Neural cell (in vitro differentiated cells): ENCODE data around the gene TPD52L2. TPM values are rescaled to one million over a fixed set of nuclear protein-coding genes. Genes with fewer than 3 reads are reported as not detected.

Experiments used
- H2AFZ ChIP-seq: fragments of 200-600, 300-800 bp; sonication (generic), shearing (Covaris generic); 2 replicates; pipeline ENCODE4 v1.6.0; 2014; ENCODE audit warnings: low read depth, mild to moderate bottlenecking, antibody characterized with exemption, low read length, moderate library complexity
- H3F3A ChIP-seq: fragments of 200-600 bp; shearing (Covaris generic); 2 replicates; pipeline ENCODE4 v1.6.1; 2016; ENCODE audit warnings: mild to moderate bottlenecking, moderate library complexity, mixed read lengths, antibody characterized with exemption, low read length; ENCODE audit not compliant: insufficient read depth, poor library complexity, severe bottlenecking
- H3K27ac ChIP-seq: fragments of 200-600, 300-800 bp; sonication (generic), shearing (Covaris generic); 2 replicates; pipeline ENCODE4 v1.5.1; 2014; ENCODE audit warnings: mild to moderate bottlenecking, low read length, moderate library complexity
- H3K27me3 ChIP-seq: fragments of 300-800, 200-600 bp; sonication (generic), shearing (Covaris generic); 2 replicates; pipeline ENCODE4 v1.6.0; 2014; ENCODE audit warnings: mild to moderate bottlenecking, low read depth, low read length, moderate library complexity; ENCODE audit not compliant: insufficient read depth
- H3K36me3 ChIP-seq: fragments of 300-800, 200-600 bp; sonication (generic), shearing (Covaris generic); 2 replicates; pipeline ENCODE4 v1.5.1; 2014; ENCODE audit warnings: mild to moderate bottlenecking, antibody characterized with exemption, low read length, moderate library complexity; ENCODE audit not compliant: insufficient read depth
- H3K4me2 ChIP-seq: fragments of 300-800, 200-600 bp; sonication (generic), shearing (Covaris generic); 2 replicates; pipeline ENCODE4 v1.6.0; 2014; ENCODE audit warnings: mild to moderate bottlenecking, low read length
- H3K4me3 ChIP-seq: fragments of 300-800, 200-600 bp; sonication (generic), shearing (Covaris generic); 2 replicates; pipeline ENCODE4 v1.5.1; 2014; ENCODE audit warnings: mild to moderate bottlenecking, low read length, moderate library complexity
- H3K79me2 ChIP-seq: fragments of 200-600 bp; shearing (Covaris generic); replicated peaks from 2 replicates; pipeline ENCODE4 v1.6.0; 2014; ENCODE audit warnings: mild to moderate bottlenecking, low read length, moderate library complexity; ENCODE audit not compliant: insufficient read depth
- H3K9ac ChIP-seq: fragments of 300-800, 200-600 bp; sonication (generic), shearing (Covaris generic); 2 replicates; pipeline ENCODE4 v1.6.1; 2016; ENCODE audit warnings: mild to moderate bottlenecking, low read length, mixed read lengths
- H3K9me2 ChIP-seq: fragments of 200-600 bp; shearing (Covaris generic); 2 replicates; pipeline ENCODE4 v1.6.1; 2016; ENCODE audit warnings: mild to moderate bottlenecking, low read length, mixed read lengths; ENCODE audit not compliant: insufficient read depth
- H3K9me3 ChIP-seq: fragments of 200-600, 300-800 bp; sonication (generic), shearing (Covaris generic); 2 replicates; pipeline ENCODE4 v1.6.1; 2016; ENCODE audit warnings: mild to moderate bottlenecking, mixed run types, low read length, moderate library complexity, mixed read lengths
- H4K20me1 ChIP-seq: fragments of 200-600 bp; shearing (Covaris generic); 2 replicates; pipeline ENCODE4 v1.6.1; 2016; ENCODE audit warnings: mild to moderate bottlenecking, mixed run types; ENCODE audit not compliant: insufficient read depth
- CTCF ChIP-seq: fragments of 450-650 bp; IDR thresholded peaks from 2 replicates; pipeline ENCODE4 v1.5.1; 2014; ENCODE audit warnings: antibody characterized with exemption, mild to moderate bottlenecking, moderate library complexity; ENCODE audit not compliant: poor library complexity, severe bottlenecking
- EP300 ChIP-seq: fragments of 450-650 bp; conservative IDR thresholded peaks from 2 replicates; pipeline ENCODE4 v1.6.1; 2014; ENCODE audit warnings: antibody characterized with exemption, mild to moderate bottlenecking, moderate library complexity; ENCODE audit not compliant: poor library complexity, severe bottlenecking
- EZH2 ChIP-seq: fragments of 200-600, 300-800 bp; shearing (Covaris generic), sonication (generic); IDR thresholded peaks from 2 replicates; pipeline ENCODE4 v1.6.1; 2014; ENCODE audit warnings: antibody characterized with exemption, low read length, borderline replicate concordance, mild to moderate bottlenecking; ENCODE audit not compliant: insufficient read depth, poor library complexity, severe bottlenecking
- MXI1 ChIP-seq: fragments of 450-650 bp; conservative IDR thresholded peaks from 2 replicates; pipeline ENCODE4 v1.6.1; 2014; ENCODE audit warnings: antibody characterized with exemption, mild to moderate bottlenecking; ENCODE audit not compliant: poor library complexity, severe bottlenecking
- POLR2AphosphoS5 ChIP-seq: IDR thresholded peaks from 2 replicates; pipeline ENCODE4 v1.6.1; 2012
- RAD21 ChIP-seq: fragments of 450-650 bp; conservative IDR thresholded peaks from 2 replicates; pipeline ENCODE4 v1.6.1; 2014; ENCODE audit warnings: antibody characterized with exemption, mild to moderate bottlenecking, moderate library complexity
- REST ChIP-seq: IDR thresholded peaks from 2 replicates; pipeline ENCODE4 v1.6.1; 2012; ENCODE audit warnings: borderline replicate concordance
- SMC3 ChIP-seq: fragments of 450-650 bp; conservative IDR thresholded peaks from 2 replicates; pipeline ENCODE4 v1.6.1; 2014; ENCODE audit warnings: antibody characterized with exemption, mild to moderate bottlenecking, moderate library complexity; ENCODE audit not compliant: poor library complexity
- TAF1 ChIP-seq: IDR thresholded peaks from 2 replicates; pipeline ENCODE4 v1.6.1; 2012; ENCODE audit warnings: low read depth
- polyA plus RNA-seq: library from polyadenylated mRNA; depleted of rRNA; stranded (reverse); fragments of >200 nt; gene quantifications from 2 replicates; pipeline ENCODE4 v1.2.3, GENCODE V29; 2014

The TPD52L2 gene
- polyA plus RNA-seq, 1 donor from 2014 or later: 142 TPM

- Histone ChIP-seq H3K9me2 (no peaks in the 10 kb centered on the region), H2AFZ (no peak overlapping the region), H3K9me3 (no peaks in the 10 kb centered on the region), H3K9ac (no peak overlapping the region), H3K36me3 (no peaks in the 10 kb centered on the region), H3K4me2 (no peak overlapping the region), H3K4me3 (no peak overlapping the region), H3K27me3 (no peaks in the 10 kb centered on the region), H4K20me1 (no peaks in the 10 kb centered on the region), H3F3A (no peaks in the 10 kb centered on the region), H3K79me2 (no peaks in the 10 kb centered on the region), H3K27ac (no peak overlapping the region)
- TF ChIP-seq TAF1 (no peak), EP300 (no peak), RAD21 (no peak), POLR2AphosphoS5 (no peak), CTCF (no peak), MXI1 (no peak), SMC3 (no peak), EZH2 (no peak), REST (no peak)
Measured at GRCh38 chr20:63854069-63854765, 10.9 kb upstream of the TPD52L2 start.

GRCh38 chr20:63854766-63855362 is 10.2 kb upstream of the TPD52L2 start:
- Histone ChIP-seq H3K79me2 (no peaks in the 10 kb centered on the region), H3K4me2 (no peak overlapping the region), H4K20me1 (no peaks in the 10 kb centered on the region), H3K9me3 (no peaks in the 10 kb centered on the region), H3K27me3 (no peaks in the 10 kb centered on the region), H3K4me3 (no peak overlapping the region), H3K9me2 (no peaks in the 10 kb centered on the region), H3K36me3 (no peaks in the 10 kb centered on the region), H3F3A (no peaks in the 10 kb centered on the region), H3K9ac (no peak overlapping the region), H3K27ac (no peak overlapping the region), H2AFZ (no peak overlapping the region)
- TF ChIP-seq MXI1 (no peak), SMC3 (no peak)
